Neutrophil (primary cell): ENCODE data around the gene FILIP1.

Source experiments
- H3K27ac ChIP-seq: fragments of 200-600 bp; sonication (generic); 2 replicates; pipeline ENCODE4 v1.5.1; 2016; ENCODE audit warnings: mild to moderate bottlenecking, moderate library complexity
- H3K27me3 ChIP-seq: fragments of 200-600 bp; sonication (generic); 2 replicates; pipeline ENCODE4 v1.6.0; 2016; ENCODE audit warnings: mild to moderate bottlenecking
- H3K36me3 ChIP-seq: fragments of 200-600 bp; sonication (generic); 2 replicates; pipeline ENCODE4 v1.5.1; 2017
- H3K4me1 ChIP-seq, 2 experiments: fragments of 200-600 bp in 1 of 2; sonication (generic) in 1 of 2; 1 replicate in 1 of 2; 2 replicates in 1 of 2; pipeline versions ENCODE4 v1.5.1 to v1.6.1; 2013 to 2016; ENCODE audit warnings: low read depth in 1 of 2, low read length in 1 of 2, mild to moderate bottlenecking in 1 of 2, moderate library complexity in 1 of 2; ENCODE audit not compliant: control insufficient read depth in 1 of 2, insufficient read depth in 1 of 2
- H3K4me3 ChIP-seq, 2 experiments: fragments of 200-600 bp in 1 of 2; sonication (generic) in 1 of 2; 1 replicate in 1 of 2; 2 replicates in 1 of 2; pipeline ENCODE4 v1.5.1; 2013 to 2016; ENCODE audit warnings: low read depth in 1 of 2, low read length in 1 of 2, mild to moderate bottlenecking in 1 of 2, moderate library complexity in 1 of 2
- H3K9me3 ChIP-seq: fragments of 200-600 bp; sonication (generic); 2 replicates; pipeline ENCODE4 v1.5.1; 2016
- CTCF ChIP-seq: fragments of 200-600 bp; sonication (generic); IDR thresholded peaks from 2 replicates; pipeline ENCODE4 v1.5.1; 2016; ENCODE audit warnings: antibody characterized with exemption

Gene FILIP1

GRCh38 chr6:75333676-75334200, 159.9 kb downstream of the FILIP1 start:
- H3K9me3 ChIP-seq: no peaks in the 10 kb centered on the region
- peaks cover 40% of the 10 kb centered on the region for H3K27me3 ChIP-seq
- no peaks in the 10 kb centered on the region for H3K4me1 ChIP-seq
- no peak overlapping the region for H3K4me3 ChIP-seq
- TF ChIP-seq CTCF: no peak
- no peak overlapping the region for H3K27ac ChIP-seq
- H3K36me3 ChIP-seq: no peaks in the 10 kb centered on the region

DNA sequence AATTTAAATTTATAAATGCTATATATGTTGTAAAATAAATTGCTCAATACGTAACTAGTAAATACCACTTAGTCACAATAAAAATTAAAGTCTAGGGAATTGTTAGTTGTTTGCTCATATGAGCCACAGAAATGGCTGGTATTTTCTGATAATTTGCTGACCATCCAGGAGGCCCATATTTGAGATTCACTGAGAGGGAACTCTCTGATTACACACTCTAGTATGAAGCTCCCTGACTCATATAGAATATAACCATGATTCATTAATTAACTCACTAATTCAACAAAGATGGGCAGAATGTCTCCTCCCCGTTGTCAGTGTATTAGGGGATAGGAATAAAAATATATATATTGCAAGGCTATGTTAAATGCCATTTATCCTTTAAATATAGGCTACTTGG, 162.4 kb downstream of the FILIP1 start:
- TF ChIP-seq CTCF: no peak

GRCh38 chr6:75329703-75330102, 163.9 kb downstream of the FILIP1 start:
- no peak overlapping the region for H3K4me3 ChIP-seq
- H3K27me3 ChIP-seq: peaks cover 19% of the 10 kb centered on the region
- H3K27ac ChIP-seq: no peak overlapping the region
- H3K36me3 ChIP-seq: no peaks in the 10 kb centered on the region
- no peak for TF ChIP-seq CTCF
- H3K4me1 ChIP-seq: no peaks in the 10 kb centered on the region
- H3K9me3 ChIP-seq: no peaks in the 10 kb centered on the region

More for the DNA sequence above, 162.4 kb downstream of the FILIP1 start:
- no peak overlapping the region for H3K4me3 ChIP-seq
- no peaks in the 10 kb centered on the region for H3K4me1 ChIP-seq
- no peaks in the 10 kb centered on the region for H3K9me3 ChIP-seq
- H3K27ac ChIP-seq: no peak overlapping the region
- no peaks in the 10 kb centered on the region for H3K36me3 ChIP-seq
- peaks cover 30% of the 10 kb centered on the region for H3K27me3 ChIP-seq

DNA sequence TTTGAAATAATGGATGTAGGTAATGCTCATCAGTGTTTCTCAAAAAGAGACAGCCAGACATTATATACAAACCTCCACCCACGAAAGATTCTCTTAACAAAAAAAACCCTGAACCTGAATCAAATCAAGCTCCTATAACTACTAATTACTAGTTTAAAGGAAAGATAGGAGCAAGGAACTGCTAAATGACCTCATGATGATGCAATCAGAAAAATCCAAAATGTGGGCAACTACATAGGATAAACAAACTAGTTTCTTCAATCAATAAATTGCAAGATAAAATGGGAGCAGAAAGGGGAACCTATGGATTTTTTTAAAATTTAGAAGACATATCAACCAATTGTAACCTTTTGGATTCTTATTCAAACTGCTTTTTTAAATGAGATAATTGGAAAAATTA, 165.8 kb downstream of the FILIP1 start:
- Histone ChIP-seq H3K27me3 (peaks cover 6% of the 10 kb centered on the region), H3K4me1 (no peaks in the 10 kb centered on the region), H3K27ac (no peak overlapping the region), H3K36me3 (no peaks in the 10 kb centered on the region), H3K9me3 (no peaks in the 10 kb centered on the region), H3K4me3 (no peak overlapping the region)
- TF ChIP-seq CTCF: no peak

DNA sequence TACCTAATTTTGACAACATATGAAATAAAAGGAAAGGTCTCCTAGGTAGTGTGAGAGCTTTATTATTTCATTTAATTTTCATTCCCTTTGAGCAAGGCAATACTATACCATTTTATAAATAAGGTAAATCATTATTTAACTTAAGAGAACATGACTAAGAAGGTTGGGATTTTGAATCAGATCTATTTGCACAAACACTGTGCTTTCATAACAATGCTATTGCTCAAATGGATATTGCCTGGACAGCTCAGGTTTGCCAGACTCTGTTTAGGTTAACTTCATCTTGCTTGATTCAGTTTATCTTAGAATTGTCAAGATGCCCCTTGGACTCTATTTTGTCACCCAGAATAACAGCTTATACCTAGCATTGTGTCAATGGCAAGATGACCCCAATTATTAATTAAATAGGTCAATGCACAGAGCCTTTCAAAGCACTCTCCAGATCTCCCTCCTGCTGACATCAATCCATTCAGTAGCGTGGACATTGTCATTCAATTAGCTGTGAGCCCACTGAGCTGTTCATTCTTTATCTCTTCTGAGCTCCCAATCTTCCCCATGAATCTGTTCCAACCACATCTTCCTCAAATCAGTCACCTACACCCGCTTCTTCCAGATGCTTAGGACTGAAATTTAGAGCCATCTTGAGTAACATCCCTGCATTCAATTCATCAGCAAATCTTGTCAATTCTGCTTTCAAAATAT, 166.9 kb downstream of the FILIP1 start:
- TF ChIP-seq CTCF: no peak
- no peaks in the 10 kb centered on the region for H3K9me3 ChIP-seq

More for the DNA sequence above, 166.9 kb downstream of the FILIP1 start:
- no peaks in the 10 kb centered on the region for H3K36me3 ChIP-seq
- no peak overlapping the region for H3K4me3 ChIP-seq
- no peaks in the 10 kb centered on the region for H3K4me1 ChIP-seq
- H3K27ac ChIP-seq: no peak overlapping the region
- H3K27me3 ChIP-seq: no peaks in the 10 kb centered on the region
